HG02970 (cell line): ENCODE results near the gene INTS7.
"Not testable (repeated sequence)": the region's sequence is repeated elsewhere in the genome, so short reads cannot be mapped to it uniquely, and the experiment has no call there.

Experiments
- ATAC-seq: cut with Tn5 transposase; IDR thresholded peaks from one replicate; pipeline ENCODE4 v1.9.1; 2021; ENCODE audit warnings: mild to moderate bottlenecking, moderate library complexity, moderate number of reproducible peaks; ENCODE audit not compliant: unreplicated experiment, low FRiP score

The INTS7 gene

GRCh38 chr1:211939876-211940468, 95.4 kb downstream of the INTS7 start:
- ATAC-seq, result peak; percentile 67

GRCh38 chr1:211938561-211938997, 96.8 kb downstream of the INTS7 start:
- ATAC-seq, result no peak

- not testable (repeated sequence) for ATAC-seq
These were observed 97.9 kb downstream of the INTS7 start for GRCh38 chr1:211937422-211937821.

- ATAC-seq, result peak; percentile 75
These were observed 99.8 kb downstream of the INTS7 start for GRCh38 chr1:211935448-211935970.

- ATAC-seq, result no peak
These were observed 101.2 kb downstream of the INTS7 start for GRCh38 chr1:211933946-211934714.

- ATAC-seq, result no peak
These were observed 102.5 kb downstream of the INTS7 start for GRCh38 chr1:211932933-211933254.

- no peak for ATAC-seq
These were observed 103.0 kb downstream of the INTS7 start for GRCh38 chr1:211932231-211932932.

- ATAC-seq, result no peak
These were observed 105.7 kb downstream of the INTS7 start for GRCh38 chr1:211929683-211930082.

GRCh38 chr1:211928993-211929637, 106.2 kb downstream of the INTS7 start:
- no peak for ATAC-seq

- ATAC-seq, result no peak
These were observed 107.0 kb downstream of the INTS7 start for GRCh38 chr1:211928290-211928801.

GRCh38 chr1:211925016-211925415, 110.3 kb downstream of the INTS7 start:
- no peak for ATAC-seq

GRCh38 chr1:211924256-211924655, 111.1 kb downstream of the INTS7 start:
- ATAC-seq, result no peak

- no peak for ATAC-seq
These were observed 112.3 kb downstream of the INTS7 start for GRCh38 chr1:211923095-211923494.

- no peak for ATAC-seq
These were observed 113.7 kb downstream of the INTS7 start for GRCh38 chr1:211921579-211922095.

- ATAC-seq, result no peak
These were observed 114.6 kb downstream of the INTS7 start for GRCh38 chr1:211920602-211921226.

GRCh38 chr1:211920141-211920572, 115.2 kb downstream of the INTS7 start:
- ATAC-seq, result no peak

GRCh38 chr1:211918843-211919414, 116.4 kb downstream of the INTS7 start:
- ATAC-seq, result no peak

GRCh38 chr1:211916458-211916857, 118.9 kb downstream of the INTS7 start:
- not testable (repeated sequence) for ATAC-seq

- ATAC-seq, result no peak
These were observed 119.4 kb downstream of the INTS7 start for GRCh38 chr1:211915924-211916323.
